Activated B cell treated with CpG ODN at 0.5 μM for 24 hours (primary cell): ENCODE results near the gene MPC1L. TPM values are rescaled to one million over a fixed set of nuclear protein-coding genes. Genes with fewer than 3 reads are reported as not detected.

Experiments used
- total RNA-seq: library from RNA; stranded (reverse); gene quantifications from 2 replicates; pipeline ENCODE4 v1.2.3, GENCODE V29; 2022

MPC1L gene
- total RNA-seq, 1 donor from 2014 or later = not detected

Other genes starting within 250 kb of the MPC1L start
- gene ATP6AP2, start 42.5 kb upstream of the MPC1L start, total RNA-seq = 48.6 and 53.8 TPM in 2 replicates
- 20.9 and 21.9 TPM in 2 replicates for gene CXorf38, start 24.1 kb downstream of the MPC1L start, total RNA-seq
- gene MED14, start 112.1 kb downstream of the MPC1L start, total RNA-seq = 52.4 and 62.6 TPM in 2 replicates